ENCODE measurements around the gene RPP30. TPM values are rescaled to one million over a fixed set of nuclear protein-coding genes. Genes with fewer than 3 reads are reported as not detected.

The RPP30 gene
- total and polyA plus RNA-seq, 9 of the 15 experiments (the other 6 are each of a cell fraction or from before 2014, with no cell fraction given): 37.3 to 170 (median 69.1) TPM

- TF ChIP-seq ZFP30 (CRISPR knock-in tag; IDR thresholded peaks at IDR 0.05; ENCODE audit: borderline replicate concordance) (no peak), TRIM25 (IDR thresholded peaks at IDR 0.05; ENCODE audit: borderline replicate concordance) (no peak), CC2D1A (IDR thresholded peaks at IDR 0.05) (no peak), ZNF780A (CRISPR knock-in tag; IDR thresholded peaks at IDR 0.05) (no peak)
Measured at GRCh38 chr10:90822508-90822907, 49.3 kb upstream of the RPP30 start (continued).

GRCh38 chr10:90832111-90832510 lies 39.7 kb upstream of the RPP30 start:
- H3K4me1 ChIP-seq (replicated peaks in 1 of 2; ENCODE audit: control insufficient read depth in 2 of 2, insufficient read depth in 2 of 2, low read length in 2 of 2): no peaks in the 10 kb centered on the region
- intact Hi-C loops (cut with micrococcal nuclease) (no loop called here), in situ Hi-C loops (cut with MboI) (no loop called here)
- no peak overlapping the region for H3K27ac ChIP-seq (ENCODE audit: extremely low read depth, low read depth, low read length)
- no peaks in the 10 kb centered on the region for H3K27me3 ChIP-seq (ENCODE audit: control insufficient read depth in 2 of 2, insufficient read depth in 2 of 2, low read length in 2 of 2)
- no peaks in the 10 kb centered on the region for H3K9me3 ChIP-seq (replicated peaks; ENCODE audit: control insufficient read depth, insufficient read depth, low read depth, low read length)
- H3K9me1 ChIP-seq (ENCODE audit: control insufficient read depth, insufficient read depth, low read length): no peaks in the 10 kb centered on the region
- no peak for ATAC-seq
- CTCF ChIA-PET (ENCODE audit: low intra/inter-chr PET ratio): no interaction called here
- no peaks in the 10 kb centered on the region for H3K79me2 ChIP-seq (ENCODE audit: control insufficient read depth, insufficient read depth, low read length)
- H3K36me3 ChIP-seq (ENCODE audit: control insufficient read depth, insufficient read depth, low read length): no peaks in the 10 kb centered on the region
- no peak overlapping the region for H3K4me2 ChIP-seq (ENCODE audit: insufficient read depth, low read length)
- no peak overlapping the region for H3K4me3 ChIP-seq
- no TSS peak for BruUV-seq (replicated peaks)
- no peak overlapping the region for H3K9ac ChIP-seq (ENCODE audit: insufficient read depth in 1 of 2, low read depth in 2 of 2, low read length in 2 of 2)
- POLR2A ChIA-PET: no interaction called here
- 31% methylated on average over 16 of the region's 17 CpGs for WGBS (ENCODE audit: insufficient coverage, low coverage, missing lambda C conversion rate)
- H4K20me1 ChIP-seq (replicated peaks; ENCODE audit: control insufficient read depth, insufficient read depth, low read length): no peaks in the 10 kb centered on the region
- DNase-seq (ENCODE audit: extremely low read depth in 1 of 4, low spot score in 3 of 4): no peak
- FAIRE-seq: no peak
- no peak overlapping the region for H2AFZ ChIP-seq (ENCODE audit: low read depth, low read length)
- TF ChIP-seq THAP7 (CRISPR knock-in tag; IDR thresholded peaks at IDR 0.05) (no peak), ZBTB33 (CRISPR knock-in tag; IDR thresholded peaks at IDR 0.05) (no peak), TEAD2 (tag; IDR thresholded peaks at IDR 0.05) (no peak), CTCFL (IDR thresholded peaks at IDR 0.05; ENCODE audit: borderline replicate concordance, insufficient read depth, low read depth, low read length, poor library complexity, severe bottlenecking) (no peak), ZNF830 (CRISPR knock-in tag; IDR thresholded peaks at IDR 0.05) (no peak), U2AF2 (optimal IDR thresholded peaks at IDR 0.05; ENCODE audit: low read depth, low read length) (no peak), NR4A1 (CRISPR knock-in tag; IDR thresholded peaks at IDR 0.05) (no peak), NR4A1 (tag; IDR thresholded peaks at IDR 0.05) (no peak), FOXA1 (IDR thresholded peaks at IDR 0.05; ENCODE audit: borderline replicate concordance) (no peak), MTA2 (IDR thresholded peaks at IDR 0.05; ENCODE audit: low read depth) (no peak), ZNF41 (CRISPR knock-in tag; conservative IDR thresholded peaks at IDR 0.05) (no peak)

Measured in K562 (cell line).